RKO (cell line): ENCODE measurements around the gene GALR3.

ENCODE experiments used
- DNase-seq: peaks from one replicate; pipeline ENCODE4 v3.0.0-alpha.2; 2016; ENCODE audit warnings: low spot score

Gene GALR3

GRCh38 chr22:37803639-37804351 lies 19.4 kb upstream of the GALR3 start:
- DNase-seq = no peak

DNA sequence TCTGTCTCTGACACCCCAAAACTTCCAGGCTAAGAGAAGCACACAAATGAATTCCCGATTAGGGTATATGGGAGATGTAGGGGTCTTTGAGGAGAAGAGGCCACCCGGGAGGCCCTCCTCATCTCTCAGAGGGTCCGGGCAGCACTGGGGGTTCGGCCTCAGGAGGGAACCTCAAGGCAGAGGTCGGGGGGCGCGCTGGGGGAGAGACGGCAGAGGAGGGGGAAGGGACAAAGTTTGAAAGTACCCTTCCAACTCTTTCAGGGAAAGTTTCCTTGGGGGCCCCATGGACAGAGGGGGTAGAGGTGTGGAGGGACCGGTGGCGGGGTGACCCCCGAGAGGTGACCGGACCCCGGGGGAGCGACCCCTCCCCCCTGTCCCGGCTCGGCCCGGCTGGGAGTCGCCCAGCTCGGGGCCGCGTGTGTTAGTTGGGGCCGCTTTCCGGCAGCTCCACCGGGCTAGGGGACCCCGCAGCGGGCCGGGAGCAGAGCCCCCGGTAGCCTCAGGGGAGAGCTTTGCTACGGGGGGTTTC lies 18.8 kb upstream of the GALR3 start:
- DNase-seq = no peak

DNA sequence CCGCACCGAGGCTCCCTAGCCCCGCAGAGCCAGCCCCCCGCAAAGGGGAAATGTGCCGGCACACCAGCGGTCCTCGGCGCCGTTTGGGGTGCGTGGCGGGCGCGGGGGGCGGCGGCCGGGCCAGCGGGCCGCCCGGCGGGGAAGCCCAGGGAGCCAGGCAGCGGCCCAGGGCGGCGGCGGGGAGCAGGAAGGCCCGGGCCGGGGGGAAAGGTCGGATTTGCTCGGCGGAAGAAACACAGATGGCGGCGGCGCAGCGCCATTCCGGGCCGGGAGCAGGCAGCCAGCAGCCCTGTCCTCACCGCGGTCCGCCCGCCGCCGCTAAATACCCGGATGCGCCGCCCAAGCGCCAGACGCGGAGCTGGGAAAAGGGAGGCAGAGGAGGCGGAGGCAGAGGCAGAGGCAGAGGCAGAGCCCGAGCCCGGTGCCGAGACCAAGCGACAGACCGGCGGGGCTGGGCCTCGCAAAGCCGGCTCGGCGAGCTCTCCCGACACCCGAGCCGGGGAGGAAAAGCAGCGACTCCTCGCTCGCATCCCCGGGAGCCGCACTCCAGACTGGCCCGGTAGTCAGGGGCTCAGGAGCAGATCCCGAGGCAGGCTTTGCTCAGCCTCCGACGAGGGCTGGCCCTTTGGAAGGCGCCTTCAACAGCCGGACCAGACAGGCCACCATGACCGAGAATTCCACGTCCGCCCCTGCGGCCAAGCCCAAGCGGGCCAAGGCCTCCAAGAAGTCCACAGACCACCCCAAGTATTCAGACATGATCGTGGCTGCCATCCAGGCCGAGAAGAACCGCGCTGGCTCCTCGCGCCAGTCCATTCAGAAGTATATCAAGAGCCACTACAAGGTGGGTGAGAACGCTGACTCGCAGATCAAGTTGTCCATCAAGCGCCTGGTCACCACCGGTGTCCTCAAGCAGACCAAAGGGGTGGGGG lies 18.0 kb upstream of the GALR3 start:
- peak; percentile 84 for DNase-seq

DNA sequence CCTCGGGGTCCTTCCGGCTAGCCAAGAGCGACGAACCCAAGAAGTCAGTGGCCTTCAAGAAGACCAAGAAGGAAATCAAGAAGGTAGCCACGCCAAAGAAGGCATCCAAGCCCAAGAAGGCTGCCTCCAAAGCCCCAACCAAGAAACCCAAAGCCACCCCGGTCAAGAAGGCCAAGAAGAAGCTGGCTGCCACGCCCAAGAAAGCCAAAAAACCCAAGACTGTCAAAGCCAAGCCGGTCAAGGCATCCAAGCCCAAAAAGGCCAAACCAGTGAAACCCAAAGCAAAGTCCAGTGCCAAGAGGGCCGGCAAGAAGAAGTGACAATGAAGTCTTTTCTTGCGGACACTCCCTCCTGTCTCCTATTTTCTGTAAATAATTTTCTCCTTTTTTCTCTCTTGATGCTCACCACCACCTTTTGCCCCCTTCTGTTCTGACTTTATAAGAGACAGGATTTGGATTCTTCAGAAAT lies 17.3 kb upstream of the GALR3 start:
- DNase-seq = peak; percentile 27

DNA sequence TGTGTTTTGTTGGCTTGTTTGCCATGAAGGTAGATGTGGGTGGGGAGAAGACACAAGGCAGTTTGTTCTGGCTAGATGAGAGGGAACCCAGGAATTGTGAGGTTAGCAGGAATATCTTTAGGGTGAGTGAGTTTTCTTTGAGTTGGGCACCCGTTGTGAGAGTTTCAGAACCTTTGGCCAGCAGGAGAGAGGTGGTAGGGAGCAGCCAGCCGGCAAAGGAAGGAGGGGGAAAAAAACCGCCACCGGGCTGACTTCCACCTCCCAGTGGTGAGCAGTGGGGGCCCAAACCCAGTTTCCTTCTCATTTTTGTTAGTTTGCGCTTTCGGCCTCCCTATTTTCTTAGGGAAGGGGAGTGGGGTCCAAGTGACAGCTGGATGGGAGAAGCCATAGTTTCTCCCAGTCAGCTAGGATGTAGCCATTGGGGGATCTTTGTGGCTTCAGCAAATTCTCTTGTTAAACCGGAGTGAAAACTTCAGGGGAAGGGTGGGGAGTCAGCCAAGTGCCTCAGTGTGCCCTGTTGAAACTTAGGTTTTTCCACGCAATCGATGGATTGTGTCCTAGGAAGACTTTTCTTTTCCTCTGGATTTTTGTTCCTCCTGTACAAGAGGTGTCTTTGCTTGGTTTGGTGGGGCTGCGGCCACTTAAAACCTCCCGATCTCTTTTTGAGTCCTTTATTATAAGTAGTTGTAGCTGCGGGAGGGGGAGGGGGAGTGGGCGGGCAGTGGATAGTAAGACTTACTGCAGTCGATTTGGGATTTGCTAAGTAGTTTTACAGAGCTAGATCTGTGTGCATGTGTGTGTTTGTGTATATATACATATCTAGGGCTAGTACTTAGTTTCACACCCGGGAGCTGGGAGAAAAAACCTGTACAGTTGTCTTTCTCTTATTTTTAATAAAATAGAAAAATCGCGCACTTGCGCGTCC lies 16.5 kb upstream of the GALR3 start:
- peak; percentile 79 for DNase-seq

GRCh38 chr22:37807410-37808293 lies 15.5 kb upstream of the GALR3 start, which contains the start of gene GCAT:
TSS of gene GCAT (plus strand) at chr22:37807934. CDS start at chr22:37807968, 34 bp downstream.
- DNase-seq = peak; percentile 97

DNA sequence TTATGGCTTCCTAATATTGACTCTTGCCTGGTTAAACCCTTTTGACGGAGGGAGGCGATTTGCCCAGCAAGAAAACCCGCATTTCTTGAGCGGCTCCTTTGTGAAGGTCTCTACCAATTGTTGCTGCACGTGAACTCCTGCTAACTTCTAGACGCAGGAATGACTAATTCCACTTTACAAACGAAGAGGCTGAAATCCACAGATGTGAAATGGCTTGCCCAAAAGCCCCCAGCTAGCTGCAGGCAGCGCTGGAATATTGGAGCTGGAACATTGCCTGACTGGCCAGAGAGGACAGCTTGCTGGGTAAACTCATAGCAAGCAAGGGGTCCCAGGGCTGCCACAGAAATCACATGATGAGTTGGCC lies 14.9 kb upstream of the GALR3 start:
- peak; percentile 56 for DNase-seq

- no peak for DNase-seq
Measured at GRCh38 chr22:37809672-37810333, 13.4 kb upstream of the GALR3 start.

DNA sequence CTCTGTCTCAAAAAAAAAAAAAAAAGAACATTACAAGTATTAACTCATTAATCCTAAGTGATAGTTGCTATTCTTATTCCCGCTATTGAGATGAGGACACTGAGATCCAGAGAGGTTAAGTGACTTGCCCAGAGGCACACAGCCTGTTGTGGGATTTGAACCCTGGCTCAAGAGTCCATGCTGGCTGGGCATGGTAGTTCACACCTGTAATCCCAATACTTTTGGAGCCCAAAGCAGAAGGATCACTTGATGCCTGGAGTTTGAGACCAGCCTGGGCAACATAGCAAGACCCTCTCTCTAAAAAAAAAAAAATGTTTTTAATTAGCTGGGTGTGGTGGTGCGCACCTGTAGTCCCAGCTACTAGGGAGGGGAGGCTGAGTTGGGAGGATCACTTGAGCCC lies 11.3 kb upstream of the GALR3 start:
- DNase-seq = no peak

GRCh38 chr22:37812869-37813678 lies 10.1 kb upstream of the GALR3 start:
- no peak for DNase-seq

GRCh38 chr22:37815593-37815992 lies 7.6 kb upstream of the GALR3 start:
- no peak for DNase-seq

DNA sequence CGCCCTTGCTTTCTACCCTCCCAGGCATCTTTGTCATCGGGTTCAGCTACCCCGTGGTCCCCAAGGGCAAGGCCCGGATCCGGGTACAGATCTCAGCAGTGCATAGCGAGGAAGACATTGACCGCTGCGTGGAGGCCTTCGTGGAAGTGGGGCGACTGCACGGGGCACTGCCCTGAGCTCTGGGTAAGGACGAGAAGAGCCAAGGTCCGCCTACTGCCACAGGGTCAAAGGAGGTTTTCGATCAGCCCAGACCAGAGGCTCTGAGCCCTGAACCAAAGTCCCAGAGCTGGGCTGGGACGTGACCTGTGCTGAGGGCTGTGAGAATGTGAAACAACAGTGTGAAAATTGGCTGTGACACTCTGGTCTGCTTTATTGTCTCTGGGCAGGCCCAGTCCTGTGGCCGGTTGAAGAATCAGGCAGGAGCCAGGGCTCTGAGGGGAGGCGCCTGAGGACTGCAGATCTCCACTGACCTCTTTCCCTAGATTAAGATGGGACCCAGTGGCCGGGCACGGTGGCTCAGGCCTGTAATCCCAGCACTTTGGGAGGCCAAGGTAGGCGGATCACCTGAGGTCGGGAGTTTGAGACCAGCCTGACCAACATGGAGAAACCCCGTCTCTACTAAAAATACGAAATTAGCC lies 6.5 kb upstream of the GALR3 start:
- no peak for DNase-seq

- peak; percentile 70 for DNase-seq
Measured at GRCh38 chr22:37817705-37818408, 5.3 kb upstream of the GALR3 start.

DNA sequence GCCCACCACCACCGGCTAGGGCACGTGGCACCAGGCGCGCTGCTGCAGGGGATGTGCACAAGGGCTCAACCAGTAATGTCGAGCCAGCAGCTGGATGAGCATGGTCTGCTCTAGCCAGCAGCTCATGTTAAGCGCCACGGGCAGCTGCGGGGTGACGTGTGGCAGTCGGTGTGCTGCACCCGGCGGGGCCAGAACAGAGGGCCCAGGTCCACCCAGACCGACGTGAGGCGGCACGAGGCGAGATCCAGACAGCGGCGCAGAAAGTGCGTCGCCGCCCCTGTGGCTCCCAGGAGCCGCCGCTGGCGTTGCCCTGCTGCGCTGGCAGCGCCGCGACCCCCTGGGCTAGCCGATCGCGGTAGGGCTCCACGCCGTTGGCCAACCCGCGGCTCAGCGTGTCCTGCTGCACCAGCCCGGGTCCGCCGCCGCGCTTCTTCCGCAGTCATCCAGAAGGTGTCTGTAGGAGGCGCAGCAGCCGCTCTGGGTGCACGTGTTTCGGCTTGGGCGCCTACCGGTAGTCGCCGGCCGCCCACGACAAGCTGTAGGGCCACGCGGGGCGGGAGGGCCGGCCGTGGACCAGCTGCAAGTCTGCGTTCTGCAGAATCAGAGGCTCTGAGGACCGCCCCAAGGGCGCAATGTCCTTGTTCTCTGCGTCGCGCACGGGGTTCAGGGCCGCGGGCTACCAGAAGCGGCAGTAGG lies 4.6 kb upstream of the GALR3 start:
- DNase-seq = no peak

DNA sequence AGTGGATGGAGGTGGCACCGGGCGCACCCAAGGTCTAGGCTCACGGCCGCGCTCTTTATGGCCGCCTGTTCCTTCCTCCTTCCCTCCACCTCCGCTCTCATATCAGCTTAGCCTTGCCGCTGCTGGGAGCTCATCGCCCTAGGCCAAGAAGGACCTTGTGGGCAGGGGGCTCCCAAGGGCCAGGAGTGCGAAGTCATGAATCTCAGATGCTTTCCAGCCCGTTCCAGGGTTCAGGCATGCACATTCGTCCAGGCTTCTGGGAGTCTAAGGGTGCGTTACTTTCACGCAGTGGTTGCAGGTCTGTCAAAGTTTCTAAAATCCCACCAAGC lies 4.1 kb upstream of the GALR3 start:
- DNase-seq = no peak

DNA sequence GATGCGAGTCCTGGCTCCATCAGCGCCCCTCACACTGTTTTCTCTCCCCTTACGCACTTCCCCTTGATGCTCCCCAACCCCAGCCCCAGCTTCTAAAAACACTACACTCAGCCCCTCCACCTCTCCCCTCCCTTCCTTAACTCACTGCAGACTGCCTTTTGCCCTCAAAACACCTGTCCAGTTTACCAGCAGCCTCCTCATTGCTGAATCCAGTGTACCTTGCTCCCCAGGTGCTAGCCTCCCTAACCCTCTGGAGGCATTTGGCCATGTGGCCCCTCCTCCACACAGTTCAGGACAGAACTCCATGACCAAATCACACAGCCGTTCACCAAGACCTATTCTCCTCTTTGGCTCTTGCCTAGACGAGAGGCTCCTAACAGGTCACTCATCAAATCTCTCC lies 2.8 kb upstream of the GALR3 start:
- no peak for DNase-seq

- no peak for DNase-seq
Measured at GRCh38 chr22:37822079-37822833, 926 bp upstream of the GALR3 start.
